NT2/D1 (cell line): ENCODE measurements around the gene ZNF189.

Source experiments
- DNase-seq: peaks from one replicate; pipeline ENCODE4 v3.0.0-alpha.2; 2011; ENCODE audit warnings: low read depth, low spot score
- H3K27me3 ChIP-seq: 2 replicates; pipeline ENCODE4 v1.6.0; 2011; ENCODE audit warnings: mild to moderate bottlenecking; ENCODE audit not compliant: insufficient read length, insufficient read depth
- H3K36me3 ChIP-seq: 2 replicates; pipeline ENCODE4 v1.6.1; 2011; ENCODE audit warnings: mild to moderate bottlenecking, low read length, mixed read lengths; ENCODE audit not compliant: insufficient read depth, insufficient read length
- H3K4me1 ChIP-seq: 2 replicates; pipeline ENCODE4 v1.5.1; 2011; ENCODE audit not compliant: insufficient read depth, insufficient read length
- H3K4me3 ChIP-seq: 2 replicates; pipeline ENCODE4 v1.5.1; 2011; ENCODE audit warnings: low read depth; ENCODE audit not compliant: insufficient read length
- H3K9ac ChIP-seq: 2 replicates; pipeline ENCODE4 v1.6.0; 2011; ENCODE audit warnings: low read depth; ENCODE audit not compliant: insufficient read length
- H3K9me3 ChIP-seq: 2 replicates; pipeline ENCODE4 v1.5.1; 2011; ENCODE audit warnings: mild to moderate bottlenecking, low read length; ENCODE audit not compliant: insufficient read depth
- SUZ12 ChIP-seq: IDR thresholded peaks from 2 replicates; pipeline ENCODE4 v1.6.1; 2011; ENCODE audit not compliant: insufficient read length, insufficient read depth; ENCODE audit errors: extremely low read depth
- YY1 ChIP-seq: IDR thresholded peaks from 2 replicates; pipeline ENCODE4 v1.6.1; 2011; ENCODE audit not compliant: insufficient read length, insufficient read depth
- ZNF274 ChIP-seq: IDR thresholded peaks from 2 replicates; pipeline ENCODE4 v1.6.1; 2011; ENCODE audit warnings: mild to moderate bottlenecking, low read depth, low read length

Gene ZNF189

GRCh38 chr9:101356619-101357018 is 42.0 kb upstream of the ZNF189 start:
- no peak overlapping the region for H3K4me3 ChIP-seq
- H3K9me3 ChIP-seq: no peaks in the 10 kb centered on the region
- H3K4me1 ChIP-seq: no peaks in the 10 kb centered on the region
- DNase-seq: no peak
- no peaks in the 10 kb centered on the region for H3K36me3 ChIP-seq
- no peaks in the 10 kb centered on the region for H3K27me3 ChIP-seq
- TF ChIP-seq SUZ12 (no peak), YY1 (no peak), ZNF274 (no peak)
- no peak overlapping the region for H3K9ac ChIP-seq

- DNase-seq: no peak
- Histone ChIP-seq H3K9ac (no peak overlapping the region), H3K27me3 (no peaks in the 10 kb centered on the region), H3K9me3 (no peaks in the 10 kb centered on the region), H3K36me3 (no peaks in the 10 kb centered on the region), H3K4me1 (no peaks in the 10 kb centered on the region), H3K4me3 (no peak overlapping the region)
- TF ChIP-seq YY1: no peak
These were observed 39.0 kb upstream of the ZNF189 start for GRCh38 chr9:101359679-101360078.

- H3K9me3 ChIP-seq: no peaks in the 10 kb centered on the region
- no peak overlapping the region for H3K9ac ChIP-seq
- no peak for DNase-seq
- no peak overlapping the region for H3K4me3 ChIP-seq
- no peaks in the 10 kb centered on the region for H3K36me3 ChIP-seq
- no peaks in the 10 kb centered on the region for H3K27me3 ChIP-seq
- TF ChIP-seq YY1 (no peak), SUZ12 (no peak), ZNF274 (no peak)
- H3K4me1 ChIP-seq: no peaks in the 10 kb centered on the region
These were observed 38.0 kb upstream of the ZNF189 start for GRCh38 chr9:101360647-101361046.

- Histone ChIP-seq H3K9ac (no peak overlapping the region), H3K27me3 (no peaks in the 10 kb centered on the region), H3K9me3 (no peaks in the 10 kb centered on the region), H3K36me3 (no peaks in the 10 kb centered on the region), H3K4me3 (no peak overlapping the region), H3K4me1 (no peaks in the 10 kb centered on the region)
- TF ChIP-seq YY1 (no peak), SUZ12 (no peak), ZNF274 (no peak)
- no peak for DNase-seq
These were observed 36.2 kb upstream of the ZNF189 start for GRCh38 chr9:101362450-101362849.

- Histone ChIP-seq H3K9me3 (no peaks in the 10 kb centered on the region), H3K9ac (no peak overlapping the region), H3K27me3 (no peaks in the 10 kb centered on the region), H3K4me3 (no peak overlapping the region), H3K36me3 (no peaks in the 10 kb centered on the region), H3K4me1 (no peaks in the 10 kb centered on the region)
- no peak for TF ChIP-seq YY1
- no peak for TF ChIP-seq ZNF274
- no peak for TF ChIP-seq SUZ12
- DNase-seq: no peak
These were observed 33.5 kb upstream of the ZNF189 start for GRCh38 chr9:101365181-101365580.

GRCh38 chr9:101366038-101366756 is 32.5 kb upstream of the ZNF189 start:
- Histone ChIP-seq H3K36me3 (no peaks in the 10 kb centered on the region), H3K9me3 (no peaks in the 10 kb centered on the region), H3K9ac (no peak overlapping the region), H3K4me3 (no peak overlapping the region), H3K27me3 (no peaks in the 10 kb centered on the region), H3K4me1 (no peaks in the 10 kb centered on the region)
- DNase-seq: no peak
- TF ChIP-seq YY1 (no peak), SUZ12 (no peak), ZNF274 (no peak)

GRCh38 chr9:101367323-101367722 is 31.3 kb upstream of the ZNF189 start:
- Histone ChIP-seq H3K4me1 (no peaks in the 10 kb centered on the region), H3K27me3 (no peaks in the 10 kb centered on the region), H3K4me3 (no peak overlapping the region), H3K9me3 (no peaks in the 10 kb centered on the region), H3K9ac (no peak overlapping the region), H3K36me3 (no peaks in the 10 kb centered on the region)
- no peak for DNase-seq
- TF ChIP-seq ZNF274 (no peak), SUZ12 (no peak), YY1 (no peak)

GRCh38 chr9:101369286-101369685 is 29.4 kb upstream of the ZNF189 start:
- no peak for DNase-seq
- Histone ChIP-seq H3K36me3 (no peaks in the 10 kb centered on the region), H3K4me1 (no peaks in the 10 kb centered on the region), H3K9me3 (no peaks in the 10 kb centered on the region), H3K9ac (no peak overlapping the region), H3K4me3 (no peak overlapping the region), H3K27me3 (no peaks in the 10 kb centered on the region)
- no peak for TF ChIP-seq YY1
- no peak for TF ChIP-seq ZNF274
- TF ChIP-seq SUZ12: no peak
